Measurements from ENCODE around the gene CLDN9. TPM values are rescaled to one million over a fixed set of nuclear protein-coding genes. Genes with fewer than 3 reads are reported as not detected.

Gene CLDN9
- total RNA-seq, 1 donor from 2014 or later, result 2.3 TPM

DNA sequence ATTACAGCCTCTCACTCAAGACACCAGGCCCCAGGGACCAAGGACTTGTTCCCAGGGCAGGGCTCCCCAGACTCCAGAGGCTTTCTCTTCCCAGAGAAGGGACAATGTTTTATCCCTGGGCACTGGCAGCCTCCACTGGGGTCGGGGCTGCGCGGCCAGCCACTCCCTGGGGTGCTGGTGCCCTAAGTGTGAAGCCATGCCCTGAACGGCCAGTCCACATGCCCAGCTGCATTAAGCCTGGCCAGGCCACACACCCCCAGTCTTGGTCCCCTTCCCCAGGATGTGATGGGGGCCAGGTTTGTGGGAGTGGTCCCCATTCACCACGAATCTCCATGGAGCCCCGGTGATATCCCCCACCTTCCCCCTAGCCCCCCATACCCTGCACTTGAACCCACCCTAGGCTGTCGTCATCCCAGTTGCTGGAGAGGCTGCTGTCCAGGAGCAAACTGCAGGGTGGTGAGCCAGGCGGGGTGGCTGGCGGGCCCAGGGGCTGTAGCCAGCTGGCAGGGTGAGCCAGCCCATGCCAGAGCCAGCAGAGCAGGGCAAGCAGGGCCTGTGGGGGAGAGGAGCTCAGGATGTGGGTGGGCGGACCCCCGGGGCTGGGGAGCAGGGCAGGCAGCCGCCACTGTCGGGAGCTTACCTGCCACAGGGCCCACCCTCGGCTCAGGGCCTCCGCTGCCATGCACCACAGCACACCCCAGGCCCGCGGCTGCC lies 39.0 kb upstream of the CLDN9 start:
- intact Hi-C loops (cut with DNase I), result no loop called here
- no peak for DNase-seq (ENCODE audit: low spot score)

DNA sequence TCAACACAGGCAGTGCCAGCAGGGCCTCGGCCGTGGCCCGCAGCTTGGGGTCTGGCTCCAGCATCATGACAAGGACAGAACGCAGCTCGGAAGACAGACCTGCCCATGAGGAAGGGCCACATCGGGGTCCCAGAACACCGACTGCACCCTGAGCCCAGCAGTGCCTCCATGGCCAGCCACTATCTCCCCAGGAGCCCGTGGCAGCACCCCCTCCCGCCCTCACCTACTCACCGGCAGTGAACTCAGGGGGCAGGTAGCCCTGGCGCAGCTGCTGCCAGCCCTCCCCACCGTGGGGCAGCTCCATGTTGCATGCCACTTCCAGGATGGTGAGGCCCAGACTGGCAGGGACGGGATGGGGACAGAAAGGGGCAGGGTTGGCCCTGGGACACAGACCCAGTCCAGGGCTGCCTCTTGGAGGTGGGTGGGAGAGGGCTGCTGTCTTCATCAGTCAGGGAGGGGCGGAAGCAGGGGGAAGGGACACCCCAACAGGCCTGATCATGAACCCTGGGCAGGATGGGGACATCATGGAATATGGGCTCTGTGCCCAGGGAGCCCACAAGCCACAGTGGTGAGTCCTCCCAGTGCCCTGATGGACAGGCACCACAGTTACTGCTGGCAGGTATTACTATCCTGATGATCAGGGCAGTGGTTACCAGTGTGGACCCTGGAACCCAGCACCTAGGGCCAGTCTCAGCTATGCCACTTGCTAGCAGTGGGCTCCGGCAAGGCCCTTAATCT lies 38.2 kb upstream of the CLDN9 start:
- intact Hi-C loops (cut with DNase I), result no loop called here

DNA sequence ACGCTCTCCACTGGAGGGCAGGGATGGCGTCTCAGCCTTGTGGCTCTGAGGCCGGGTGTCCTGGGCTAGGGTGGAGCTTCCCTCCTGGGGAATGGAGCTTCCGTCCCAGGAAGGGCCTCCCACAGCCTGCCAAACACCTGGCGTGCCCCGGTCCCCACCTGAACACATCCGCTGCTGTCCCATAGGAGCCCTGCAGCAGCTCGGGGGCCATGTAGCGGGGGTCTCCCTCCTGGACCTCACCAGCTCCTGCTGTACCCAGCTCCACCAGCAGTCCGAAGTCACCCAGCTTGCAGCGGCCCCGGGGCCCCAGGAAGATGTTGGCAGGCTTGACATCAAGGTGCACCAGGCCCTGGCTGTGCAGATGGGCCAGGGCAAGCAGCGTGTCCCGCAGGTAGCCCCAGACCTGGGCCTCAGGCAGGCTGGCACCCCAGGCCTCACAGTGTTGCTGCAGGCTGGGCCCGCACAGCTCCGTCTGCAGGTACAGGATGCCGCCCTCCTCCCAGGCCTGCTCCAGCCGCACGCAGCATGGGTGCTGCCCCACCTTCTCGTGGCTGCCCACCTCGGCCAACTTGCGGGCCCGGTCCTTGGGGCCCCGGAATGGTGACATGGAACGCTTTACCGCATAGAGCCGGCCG lies 37.4 kb upstream of the CLDN9 start:
- no peak for DNase-seq (ENCODE audit: low spot score)
- intact Hi-C loops (cut with DNase I), result no loop called here

More for the DNA sequence above, 38.2 kb upstream of the CLDN9 start:
- DNase-seq (ENCODE audit: low spot score), result no peak

DNA sequence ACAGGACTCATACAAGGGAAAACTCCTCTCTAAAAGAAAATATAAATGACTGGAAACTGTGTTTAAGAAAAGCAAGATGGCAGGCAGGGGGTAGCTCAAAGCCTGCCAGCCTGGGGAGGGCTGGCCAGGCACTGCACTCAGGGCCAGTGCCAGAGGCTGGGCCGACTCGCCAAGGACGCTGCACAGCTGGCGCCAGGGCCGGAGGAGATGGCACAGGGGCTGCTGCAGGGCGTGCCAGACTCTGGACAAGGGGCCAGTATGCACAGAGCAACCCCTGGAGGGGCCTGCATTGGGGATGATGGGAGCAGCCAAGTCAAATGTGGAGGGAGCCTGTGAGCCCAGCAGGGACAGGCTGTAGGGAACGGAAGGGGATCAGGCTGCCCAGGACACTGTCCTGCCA lies 36.5 kb upstream of the CLDN9 start:
- intact Hi-C loops (cut with DNase I), result no loop called here
- DNase-seq (ENCODE audit: low spot score), result no peak

DNA sequence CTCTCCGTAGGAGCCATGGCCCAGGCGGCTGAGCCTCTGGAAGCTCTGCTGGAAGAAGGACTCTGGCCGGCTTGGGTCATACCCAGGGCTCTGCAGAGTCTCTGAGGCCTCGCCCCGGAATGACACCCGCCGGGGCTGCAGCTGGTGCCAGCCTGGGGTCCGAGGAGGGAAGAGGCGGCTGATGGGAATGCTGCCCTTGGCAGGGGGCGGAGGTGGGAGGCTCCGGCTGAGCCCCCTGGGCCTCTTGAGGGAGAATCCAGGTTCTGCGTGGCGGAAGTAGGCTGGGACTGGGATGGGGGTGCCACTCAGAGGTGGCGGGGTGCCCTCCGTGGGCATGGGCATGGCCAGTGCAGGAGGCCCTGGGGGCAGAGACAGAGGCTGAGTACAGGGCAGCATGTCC lies 36.0 kb upstream of the CLDN9 start:
- no peak for DNase-seq (ENCODE audit: low spot score)

DNA sequence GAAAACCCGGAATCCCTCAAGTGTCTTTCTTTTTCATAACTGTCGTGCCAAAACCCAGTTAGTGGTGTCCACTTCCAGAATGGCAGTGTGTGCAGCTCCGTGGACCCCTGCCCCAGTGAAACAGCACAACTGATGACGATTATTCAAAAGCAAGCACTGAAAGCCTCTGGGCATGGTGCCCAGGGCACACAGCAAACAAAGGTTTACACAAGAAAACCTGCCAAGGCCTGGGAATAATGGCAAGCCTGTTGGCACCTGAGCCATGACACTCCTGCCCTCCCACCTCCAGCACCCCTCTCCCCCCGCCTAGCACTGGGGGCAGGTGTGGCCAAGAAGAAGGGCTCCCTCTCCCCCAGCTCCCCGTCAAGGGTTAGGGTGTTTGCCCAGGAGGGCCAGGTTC lies 35.3 kb upstream of the CLDN9 start:
- intact Hi-C loops (cut with DNase I), result no loop called here
- no peak for DNase-seq (ENCODE audit: low spot score)

More for the DNA sequence above, 36.0 kb upstream of the CLDN9 start:
- intact Hi-C loops (cut with DNase I), result no loop called here

DNA sequence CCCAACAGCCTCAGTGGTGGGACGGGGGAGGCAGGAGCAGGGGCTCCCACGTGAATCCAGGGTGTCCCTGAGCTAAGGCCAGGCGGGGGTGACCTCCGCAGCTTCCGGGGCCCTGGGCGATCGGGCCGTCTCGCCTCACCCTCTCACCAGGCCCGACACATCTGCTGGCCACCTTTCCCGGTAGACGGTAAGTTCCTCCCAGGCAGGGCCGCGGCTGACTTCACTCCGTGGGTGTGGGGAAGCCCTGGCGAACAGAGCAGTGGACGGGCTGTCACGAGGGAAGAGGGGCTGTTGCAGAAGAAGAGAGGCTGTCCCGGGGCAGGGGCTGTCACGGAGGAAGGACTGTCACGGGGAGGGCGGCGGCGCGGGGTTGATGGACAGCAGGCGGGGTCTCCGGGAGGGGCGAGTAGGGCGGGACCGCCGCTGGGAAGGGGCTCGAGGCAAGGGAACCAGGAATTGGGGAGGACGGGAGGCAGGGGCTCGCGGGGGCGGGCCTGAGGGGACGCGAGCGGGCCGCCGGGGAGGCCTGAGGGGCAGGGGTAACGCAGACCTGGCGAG lies 33.0 kb upstream of the CLDN9 start:
- DNase-seq (ENCODE audit: low spot score), result no peak
- intact Hi-C loops (cut with DNase I), result no loop called here

DNA sequence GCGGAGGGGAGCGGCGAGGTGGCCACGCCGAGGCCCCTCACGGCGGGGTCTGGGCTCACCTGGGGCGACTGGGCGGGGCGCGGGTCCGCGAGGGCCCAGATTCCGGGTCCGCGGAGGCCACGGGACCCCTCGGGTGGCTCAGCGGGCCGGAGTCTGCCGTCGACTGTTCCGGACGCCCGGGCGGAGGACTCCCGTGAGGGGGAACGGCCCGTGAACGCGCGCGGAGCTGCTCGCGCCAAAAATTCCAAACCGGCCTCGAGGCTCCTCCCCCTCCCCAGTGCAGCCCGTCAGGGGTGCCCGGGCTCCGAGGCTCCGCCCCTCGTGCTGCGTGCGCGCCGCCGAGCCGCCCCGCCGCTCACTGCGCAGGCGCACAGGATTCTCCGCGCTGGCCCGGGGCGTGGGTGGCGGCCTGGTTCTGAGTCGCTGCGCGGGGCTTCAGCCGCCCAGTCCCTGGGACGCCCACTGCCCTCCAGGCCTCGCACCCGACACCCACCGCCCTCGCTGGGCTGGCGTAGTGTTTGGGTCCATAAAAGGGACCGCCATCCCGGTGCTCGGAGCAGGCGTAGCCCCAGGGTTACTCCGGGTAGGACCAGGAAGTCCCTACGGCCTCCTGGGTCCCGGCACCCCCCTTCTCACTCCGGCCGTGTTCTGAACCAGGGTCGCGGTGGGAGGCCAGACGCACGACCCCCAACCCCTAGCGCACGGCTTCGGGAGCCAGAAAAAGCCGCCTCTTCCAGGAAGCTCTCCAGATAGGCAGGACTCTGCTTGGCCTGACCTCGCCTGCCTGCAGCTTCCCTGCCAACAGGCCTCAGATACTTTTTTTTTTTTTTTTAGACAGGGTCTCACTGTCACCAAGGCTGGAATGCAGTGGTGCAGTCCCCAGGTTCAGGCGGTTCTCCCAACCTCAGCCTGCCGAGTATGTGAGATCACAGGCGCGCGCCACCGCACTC lies 32.2 kb upstream of the CLDN9 start, which contains the start of gene PKMYT1:
PKMYT1 (minus strand) TSS at position 220 of the 950 bp plus-strand sequence. CDS start 789 bp downstream, outside the sequence.
- intact Hi-C loops (cut with DNase I), result no loop called here
- DNase-seq (ENCODE audit: low spot score), result peak; percentile 97

DNA sequence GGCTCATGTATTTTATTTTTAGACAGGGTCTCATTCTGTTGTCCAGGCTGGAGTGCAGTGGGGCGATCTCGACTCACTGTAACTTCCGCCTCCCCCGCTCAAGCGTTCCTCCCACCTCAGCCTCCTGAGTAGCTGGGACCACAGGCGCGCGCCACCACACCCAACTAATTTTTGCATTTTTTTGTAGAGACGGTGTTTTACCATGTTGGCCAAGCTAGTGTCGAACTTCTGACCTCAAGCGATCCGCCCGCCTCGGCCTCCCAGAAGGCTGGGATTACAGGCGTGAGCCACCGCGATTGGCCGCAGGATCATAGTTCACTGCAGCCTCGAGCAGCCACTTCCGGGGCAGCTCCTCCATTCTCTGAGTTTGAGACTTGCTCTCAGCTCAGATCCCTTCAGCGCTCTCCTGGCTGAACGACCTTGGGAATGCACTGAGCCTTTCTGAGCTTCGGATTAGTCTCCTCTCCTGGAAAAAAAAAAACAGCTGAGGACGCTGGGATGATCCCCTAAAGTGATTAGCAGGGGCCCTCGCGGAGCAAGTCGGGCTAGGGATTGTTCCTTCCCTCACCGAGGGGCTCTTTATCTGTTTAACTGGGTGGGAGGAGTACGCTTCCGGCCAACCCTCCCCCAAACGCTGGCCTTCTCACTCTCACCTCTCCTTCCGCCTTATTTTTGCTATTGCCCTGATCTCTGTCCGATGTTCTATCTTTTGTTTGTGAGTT lies 31.4 kb upstream of the CLDN9 start:
- intact Hi-C loops (cut with DNase I), result no loop called here
- DNase-seq (ENCODE audit: low spot score), result no peak

DNA sequence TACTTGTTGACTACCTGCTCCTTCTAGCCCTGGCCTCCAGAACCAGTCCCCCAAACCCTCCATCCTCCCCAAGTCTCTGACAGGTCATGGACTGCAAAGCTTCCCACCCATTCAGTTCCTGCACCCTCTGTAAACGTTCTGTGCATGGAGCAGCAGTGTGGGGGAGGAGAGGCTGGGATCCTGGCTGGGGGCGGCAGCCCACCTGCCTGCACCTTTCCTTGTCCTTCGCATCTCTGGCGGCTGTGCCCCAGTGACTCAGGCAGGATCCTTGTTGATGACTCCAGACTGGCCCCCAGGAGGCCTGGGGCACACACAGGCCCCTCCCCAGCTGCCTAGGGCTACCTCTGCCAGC lies 30.8 kb upstream of the CLDN9 start:
- intact Hi-C loops (cut with DNase I), result no loop called here
- DNase-seq (ENCODE audit: low spot score), result no peak

DNA sequence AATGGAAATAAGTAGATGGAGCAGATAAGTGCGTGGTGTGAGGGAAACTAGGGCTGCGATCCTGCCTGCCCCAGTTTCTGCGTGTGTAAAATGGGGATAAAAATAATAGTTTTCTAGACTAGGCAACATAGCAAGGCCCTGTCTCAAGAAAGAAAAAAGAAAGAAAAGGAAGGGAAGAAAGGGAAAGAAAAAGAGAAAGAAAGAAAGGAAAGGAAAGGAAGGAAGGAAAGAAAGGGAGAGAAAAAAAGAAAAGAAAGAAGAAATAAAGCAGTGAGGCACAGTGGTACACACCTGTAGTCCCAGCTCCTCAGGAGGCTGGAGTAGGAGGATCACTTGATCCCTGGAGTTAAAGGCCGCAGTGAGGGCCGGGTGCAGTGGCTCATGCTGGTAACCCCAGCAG lies 30.3 kb upstream of the CLDN9 start:
- intact Hi-C loops (cut with DNase I), result no loop called here
- DNase-seq (ENCODE audit: low spot score), result no peak

DNA sequence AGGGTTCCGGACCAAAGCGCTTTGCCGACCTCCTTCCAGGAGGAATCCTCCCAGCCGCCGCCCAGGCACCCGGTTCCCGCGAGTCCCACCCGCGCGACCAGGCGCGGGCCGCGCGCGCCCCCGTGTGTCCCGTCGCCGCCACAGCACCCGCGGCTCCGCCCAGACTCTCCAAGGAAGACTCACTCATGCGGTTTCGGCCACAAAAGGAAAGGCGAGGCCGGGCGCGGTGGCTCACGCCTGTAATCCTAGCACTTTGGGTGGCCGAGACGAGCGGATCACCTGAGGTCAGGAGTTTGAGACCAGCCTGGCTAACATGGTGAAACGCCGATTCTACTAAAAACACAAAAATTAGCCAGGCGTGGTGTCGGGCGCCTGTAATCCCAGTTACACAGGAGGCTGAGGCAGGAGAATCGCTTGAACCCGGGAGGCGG lies 29.0 kb upstream of the CLDN9 start:
- intact Hi-C loops (cut with DNase I), result no loop called here
- peak; percentile 91 for DNase-seq (ENCODE audit: low spot score)

DNA sequence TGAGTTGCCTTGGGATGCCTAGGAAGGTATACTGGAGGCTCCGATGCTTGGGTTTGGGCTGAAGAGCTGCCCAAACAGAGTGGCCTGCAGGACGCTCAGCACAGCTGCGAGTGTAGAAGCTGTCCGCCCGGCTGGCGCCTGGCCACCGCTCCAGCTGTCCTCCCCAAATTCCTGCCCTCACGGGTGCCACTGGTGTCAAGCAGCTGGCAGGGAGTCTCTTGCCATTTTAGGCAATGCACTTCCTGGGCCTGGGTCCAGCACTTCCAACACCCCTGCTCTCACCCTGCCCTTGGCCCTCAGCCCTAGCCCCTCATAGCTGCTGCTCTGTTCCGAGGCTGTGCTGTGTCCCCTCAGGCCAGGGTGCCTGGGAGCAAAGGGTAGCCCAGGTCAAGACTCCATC lies 27.3 kb upstream of the CLDN9 start:
- DNase-seq (ENCODE audit: low spot score), result no peak
- intact Hi-C loops (cut with DNase I), result no loop called here

DNA sequence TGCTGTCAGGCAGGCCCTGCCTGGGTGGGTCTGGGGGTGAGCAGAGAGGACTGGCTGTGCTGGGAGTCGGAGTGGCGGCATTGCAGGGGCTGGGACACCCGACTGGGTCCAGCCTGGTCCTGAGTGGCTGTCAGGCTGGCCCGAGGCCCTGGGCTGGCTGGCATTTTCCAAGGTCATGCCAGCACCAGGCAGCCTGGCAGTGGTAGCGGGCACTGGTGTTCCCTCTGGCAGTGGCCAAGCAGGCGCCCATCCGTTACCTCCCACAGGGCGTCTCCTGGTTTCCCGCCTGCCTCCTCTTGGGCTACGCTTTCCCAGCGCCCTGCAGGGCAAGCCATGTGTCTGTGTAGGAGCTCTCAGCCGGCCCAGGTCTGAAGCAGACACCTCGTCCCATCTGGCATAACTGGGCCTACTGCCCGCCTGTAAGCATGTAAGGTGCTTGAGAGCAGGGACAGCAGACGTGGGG lies 26.8 kb upstream of the CLDN9 start:
- DNase-seq (ENCODE audit: low spot score), result peak; percentile 83
- intact Hi-C loops (cut with DNase I), result no loop called here

DNA sequence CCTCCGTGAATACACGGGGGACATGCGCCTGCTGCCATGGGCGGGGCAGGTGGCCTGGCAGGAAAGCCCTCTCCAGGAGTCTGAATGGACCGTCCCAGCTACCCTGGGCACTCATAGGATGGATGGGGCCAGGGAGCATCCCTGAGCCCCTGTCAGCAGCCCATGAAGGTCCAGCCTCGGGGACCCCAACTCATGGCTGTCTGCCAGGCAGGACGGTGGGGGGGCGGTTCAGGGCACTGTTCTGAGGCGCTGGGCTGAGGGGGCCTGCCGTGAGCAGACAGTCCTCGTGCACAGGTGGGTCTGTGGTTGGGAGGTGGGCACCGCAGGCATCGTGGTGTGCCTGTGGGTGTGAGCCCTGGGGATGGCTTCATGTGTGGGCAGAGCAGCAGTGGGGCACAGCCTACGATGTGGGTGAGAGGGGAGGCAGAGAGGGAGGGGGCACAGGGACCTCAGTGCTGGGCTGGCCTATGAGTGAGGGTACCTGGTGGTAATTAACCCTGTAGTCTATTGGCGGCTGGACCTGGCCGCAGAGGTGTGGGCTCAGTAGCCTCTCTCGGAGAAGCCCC lies 26.0 kb upstream of the CLDN9 start:
- intact Hi-C loops (cut with DNase I), result no loop called here
- DNase-seq (ENCODE audit: low spot score), result no peak

DNA sequence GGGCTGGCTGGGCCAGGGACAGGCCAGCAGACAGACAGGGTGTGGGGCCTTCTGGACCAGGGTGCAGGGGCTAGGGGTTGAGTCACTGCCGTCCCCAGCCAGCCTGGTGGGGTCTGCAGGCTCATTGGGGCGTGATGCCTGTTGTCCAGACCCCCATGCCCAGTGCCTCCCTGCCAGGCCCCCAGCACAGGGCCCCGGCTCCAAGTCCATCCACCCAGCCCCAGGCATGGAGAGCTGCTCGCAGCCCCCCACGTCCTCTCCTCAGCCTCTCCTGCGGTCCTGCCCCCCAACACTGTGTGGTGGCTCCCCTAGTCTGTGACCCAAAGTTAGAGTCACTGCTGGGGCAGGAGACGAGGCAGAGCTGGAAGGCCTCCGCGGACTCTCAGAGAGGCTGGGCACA lies 25.4 kb upstream of the CLDN9 start:
- DNase-seq (ENCODE audit: low spot score), result no peak
- intact Hi-C loops (cut with DNase I), result no loop called here

DNA sequence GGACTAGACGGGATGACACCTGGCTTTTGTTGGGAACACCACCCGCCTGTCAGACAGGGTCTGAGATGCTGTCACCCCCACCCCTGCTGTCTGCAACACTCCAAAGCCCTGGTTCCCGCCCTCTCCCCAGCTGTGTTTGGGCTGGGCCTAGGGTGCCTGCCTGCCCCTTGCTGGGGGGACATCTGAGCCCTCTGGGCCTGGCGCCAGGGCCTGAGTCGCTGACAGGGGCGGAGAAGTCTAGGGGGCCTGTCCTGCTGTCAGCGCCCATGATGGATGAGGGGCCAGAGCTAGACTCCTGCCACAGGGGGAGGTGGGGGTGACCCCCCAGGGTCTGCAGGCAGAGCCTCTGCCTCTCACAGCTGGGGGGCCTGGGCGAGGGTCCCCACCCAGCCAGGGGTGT lies 24.9 kb upstream of the CLDN9 start:
- intact Hi-C loops (cut with DNase I), result no loop called here
- DNase-seq (ENCODE audit: low spot score), result no peak

DNA sequence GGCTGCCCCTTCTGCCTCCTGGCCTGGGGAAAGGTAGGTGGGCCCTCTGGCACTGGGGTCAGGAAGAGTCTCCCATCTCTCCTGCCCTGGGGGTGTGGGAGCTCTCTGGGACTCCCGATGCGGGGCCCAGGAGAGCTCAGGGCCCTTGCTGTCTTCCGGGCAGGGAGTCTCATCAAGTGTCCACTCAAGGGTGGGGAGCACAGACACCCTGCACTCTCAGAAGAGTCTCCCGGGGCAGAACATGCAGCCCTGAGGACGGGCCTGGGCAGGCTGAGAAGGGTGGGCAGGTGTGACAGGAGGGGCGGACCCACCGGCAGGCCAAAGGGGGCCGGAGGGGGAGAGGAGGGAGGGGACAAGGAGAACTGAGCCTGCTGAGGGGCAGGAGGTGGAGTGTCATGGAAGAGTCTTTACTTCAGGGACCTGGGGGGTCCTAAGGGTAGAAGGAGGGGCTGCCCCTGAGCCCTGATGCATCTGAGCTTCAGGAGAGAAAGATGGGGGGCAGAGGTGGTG lies 24.1 kb upstream of the CLDN9 start:
- intact Hi-C loops (cut with DNase I), result no loop called here
- no peak for DNase-seq (ENCODE audit: low spot score)

All from cardiac septum (tissue), 1 donor.